ENCODE results near the gene ADI1.
"Not testable (repeated sequence)": the region's sequence is repeated elsewhere in the genome, so short reads cannot be mapped to it uniquely, and the experiment has no call there.

The ADI1 gene

GRCh38 chr2:3459185-3460015, 59.9 kb downstream of the ADI1 start:
- in situ Hi-C loops (cut with HindIII; ENCODE audit: low pct_unique_long_range_greater_than_20kb, low sequenced_read_pairs), result no loop called here
- TF ChIP-seq JUND (IDR thresholded peaks at IDR 0.05; ENCODE audit: low read depth), result no peak
- no peak for DNase-seq (ENCODE audit: low read depth in 1 of 2, low spot score in 1 of 2)

- no peak for TF ChIP-seq JUND (IDR thresholded peaks at IDR 0.05; ENCODE audit: low read depth)
- DNase-seq (ENCODE audit: low read depth in 1 of 2, low spot score in 1 of 2), result no peak
- in situ Hi-C loops (cut with HindIII; ENCODE audit: low pct_unique_long_range_greater_than_20kb, low sequenced_read_pairs), result no loop called here
These were observed 60.7 kb downstream of the ADI1 start for GRCh38 chr2:3458396-3459184.

- in situ Hi-C loops (cut with HindIII; ENCODE audit: low pct_unique_long_range_greater_than_20kb, low sequenced_read_pairs), result no loop called here
- DNase-seq (ENCODE audit: low read depth in 1 of 2, low spot score in 1 of 2), result no peak
- TF ChIP-seq JUND (IDR thresholded peaks at IDR 0.05; ENCODE audit: low read depth), result no peak
These were observed 61.6 kb downstream of the ADI1 start for GRCh38 chr2:3457524-3458395.

DNA sequence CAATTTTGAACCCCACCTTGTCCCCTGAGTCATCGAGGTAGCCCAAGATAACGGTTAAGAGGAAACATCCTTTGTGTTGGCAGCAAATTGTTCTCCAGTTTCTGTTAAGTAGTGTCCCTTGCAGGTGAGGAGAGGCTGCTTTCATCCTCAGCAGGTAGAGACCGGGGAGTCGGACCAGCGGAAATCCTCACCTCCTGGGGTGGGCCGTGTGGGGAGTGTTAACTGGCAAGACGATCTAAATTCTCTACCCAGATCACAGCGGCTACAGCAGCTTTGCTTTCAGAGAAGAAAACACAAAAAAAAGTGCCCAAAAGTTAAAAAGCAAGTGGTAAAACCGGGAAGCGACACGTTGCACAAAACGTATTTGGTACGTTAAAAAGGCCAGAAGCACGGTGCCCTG, 63.2 kb downstream of the ADI1 start:
- no peak for DNase-seq (ENCODE audit: low read depth in 1 of 2, low spot score in 1 of 2)
- in situ Hi-C loops (cut with HindIII; ENCODE audit: low pct_unique_long_range_greater_than_20kb, low sequenced_read_pairs), result no loop called here
- no peak for TF ChIP-seq JUND (IDR thresholded peaks at IDR 0.05; ENCODE audit: low read depth)

DNA sequence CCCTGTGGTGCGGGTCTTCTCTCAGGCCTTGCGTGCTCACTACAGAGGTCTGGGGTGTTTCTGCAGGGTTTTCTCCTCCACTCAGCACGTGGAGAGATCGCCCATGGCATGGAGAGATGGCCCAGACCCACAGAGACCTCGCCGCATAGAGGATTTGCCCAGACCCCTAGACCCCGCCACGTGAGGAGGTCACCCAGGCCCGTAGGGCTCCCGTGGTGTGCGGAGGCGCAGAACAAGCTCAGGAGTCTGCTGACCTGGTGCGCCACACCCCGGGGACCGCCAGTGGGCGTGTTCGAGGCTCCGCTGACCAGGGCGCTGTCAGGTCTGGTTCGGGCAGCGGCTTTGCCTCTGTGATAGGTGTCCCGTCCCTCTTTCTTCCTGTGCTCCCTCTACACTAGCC, 64.5 kb downstream of the ADI1 start:
- no peak for TF ChIP-seq JUND (IDR thresholded peaks at IDR 0.05; ENCODE audit: low read depth)
- DNase-seq (ENCODE audit: low read depth in 1 of 2, low spot score in 1 of 2), result no peak
- in situ Hi-C loops (cut with HindIII; ENCODE audit: low pct_unique_long_range_greater_than_20kb, low sequenced_read_pairs), result no loop called here

DNA sequence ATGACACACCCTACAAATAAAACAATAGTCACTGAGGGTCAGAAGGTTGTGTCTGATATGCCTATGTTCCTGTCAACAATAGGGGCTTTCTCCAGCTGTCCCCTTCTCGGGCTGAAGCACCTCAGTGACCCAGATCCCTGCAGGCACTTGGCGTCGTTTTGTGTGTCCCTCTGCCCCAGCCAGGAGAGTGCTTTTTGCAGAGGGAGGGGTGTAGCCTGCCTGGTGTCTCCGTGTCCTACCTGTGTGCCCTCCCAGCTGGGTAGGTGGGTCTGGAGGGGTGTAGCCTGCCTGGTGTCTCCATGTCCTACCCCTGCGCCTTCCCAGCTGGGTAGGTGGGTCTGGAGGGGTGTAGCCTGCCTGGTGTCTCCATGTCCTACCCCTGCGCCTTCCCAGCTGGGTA, 65.3 kb downstream of the ADI1 start:
- in situ Hi-C loops (cut with HindIII; ENCODE audit: low pct_unique_long_range_greater_than_20kb, low sequenced_read_pairs); DNase-seq (ENCODE audit: low read depth in 1 of 2, low spot score in 1 of 2): not testable (repeated sequence)

DNA sequence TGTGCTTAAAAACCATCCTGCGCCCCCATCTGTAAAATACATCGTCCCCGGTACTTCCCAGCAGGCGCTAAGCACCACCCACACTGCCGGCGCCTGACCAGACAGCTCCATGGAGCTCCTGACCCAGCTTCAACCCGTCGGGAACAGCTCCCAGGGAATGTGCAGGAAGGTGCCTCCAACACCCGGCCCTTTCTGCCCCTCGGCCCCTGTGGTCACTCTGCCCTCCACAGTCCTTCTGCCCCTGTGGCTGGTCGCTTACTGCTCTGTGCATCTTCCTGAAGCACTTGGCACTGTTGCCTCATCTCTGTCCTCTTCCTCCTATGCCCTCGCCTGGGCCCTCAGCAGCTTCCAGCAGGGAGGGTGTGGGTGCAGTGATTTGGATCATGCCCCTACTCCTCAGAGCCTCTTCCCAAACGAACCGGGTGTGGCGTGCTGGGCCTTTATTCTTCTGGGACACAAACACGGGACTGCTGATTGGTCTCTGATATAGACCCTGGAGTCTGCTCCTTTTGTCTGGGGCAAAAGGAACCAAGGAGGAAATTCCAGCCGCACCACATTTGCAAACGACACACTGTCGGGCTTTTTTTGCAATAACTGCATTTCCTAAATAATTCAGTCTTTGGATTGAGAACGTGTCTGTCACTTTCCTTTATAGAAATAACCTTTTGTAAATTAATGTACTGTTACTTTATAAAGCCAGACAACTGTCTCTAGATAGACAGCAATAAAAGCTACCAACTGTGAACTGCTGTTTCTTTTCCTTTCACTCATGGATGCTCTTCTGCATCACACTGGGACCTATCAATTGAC, 65.9 kb downstream of the ADI1 start:
- DNase-seq (ENCODE audit: low read depth in 1 of 2, low spot score in 1 of 2), result no peak
- no peak for TF ChIP-seq JUND (IDR thresholded peaks at IDR 0.05; ENCODE audit: low read depth)
- in situ Hi-C loops (cut with HindIII; ENCODE audit: low pct_unique_long_range_greater_than_20kb, low sequenced_read_pairs), result no loop called here

GRCh38 chr2:3451926-3452671, 67.2 kb downstream of the ADI1 start:
- no peak for TF ChIP-seq JUND (IDR thresholded peaks at IDR 0.05; ENCODE audit: low read depth)
- in situ Hi-C loops (cut with HindIII; ENCODE audit: low pct_unique_long_range_greater_than_20kb, low sequenced_read_pairs), result no loop called here
- no peak for DNase-seq (ENCODE audit: low read depth in 1 of 2, low spot score in 1 of 2)

DNA sequence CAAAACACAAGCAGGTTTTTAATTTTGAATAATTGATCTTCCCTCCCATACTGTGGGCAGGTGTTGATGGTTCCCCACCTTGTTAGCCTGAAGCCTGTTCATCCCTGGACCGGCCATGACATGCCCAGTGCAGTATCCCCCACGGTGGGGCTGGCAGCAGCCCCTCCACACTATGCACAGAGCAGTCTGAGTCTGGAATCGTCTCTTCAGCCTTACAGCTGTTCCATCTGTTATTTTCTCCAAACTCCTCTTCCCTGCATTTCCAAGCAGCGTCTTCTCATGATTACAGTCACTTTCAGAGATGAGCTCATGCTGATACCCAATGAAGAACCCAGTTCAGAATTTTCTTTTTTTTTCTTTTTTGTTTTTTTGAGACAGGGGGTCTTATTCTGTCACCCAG, 68.2 kb downstream of the ADI1 start:
- no peak for TF ChIP-seq JUND (IDR thresholded peaks at IDR 0.05; ENCODE audit: low read depth)
- in situ Hi-C loops (cut with HindIII; ENCODE audit: low pct_unique_long_range_greater_than_20kb, low sequenced_read_pairs), result no loop called here
- no peak for DNase-seq (ENCODE audit: low read depth in 1 of 2, low spot score in 1 of 2)

DNA sequence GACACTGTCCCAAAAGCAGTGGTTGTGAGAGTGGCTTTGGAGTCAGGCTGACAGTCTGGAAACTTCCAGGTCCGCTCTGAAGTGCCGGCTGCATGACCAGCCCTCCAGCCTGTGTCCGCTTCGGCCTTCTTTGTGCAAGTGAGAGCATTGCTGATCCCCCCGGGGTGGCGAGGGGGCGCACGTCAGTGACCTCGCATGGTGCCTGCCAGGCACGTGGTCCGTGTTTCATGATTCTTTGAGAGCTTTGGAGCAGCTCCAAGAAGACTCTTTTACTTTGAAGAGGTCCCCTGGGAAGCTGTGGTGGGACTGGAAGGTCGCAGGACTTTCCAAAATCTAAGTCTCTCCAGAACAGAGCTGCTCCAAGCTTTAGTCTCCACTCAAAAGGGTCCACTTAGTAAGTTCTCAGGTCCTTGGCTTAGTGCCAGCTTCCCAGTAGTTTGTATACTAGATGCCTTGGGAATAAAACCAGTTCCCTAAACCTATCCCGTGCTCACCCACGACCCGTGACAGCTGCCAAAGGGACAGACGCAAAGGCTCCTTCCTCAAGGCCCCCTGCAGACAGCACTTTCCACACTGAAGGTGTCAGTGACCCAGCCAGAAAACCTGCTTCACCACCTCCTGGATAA, 68.8 kb downstream of the ADI1 start:
- TF ChIP-seq JUND (IDR thresholded peaks at IDR 0.05; ENCODE audit: low read depth), result no peak
- in situ Hi-C loops (cut with HindIII; ENCODE audit: low pct_unique_long_range_greater_than_20kb, low sequenced_read_pairs), result no loop called here
- DNase-seq (ENCODE audit: low read depth in 1 of 2, low spot score in 1 of 2), result no peak

GRCh38 chr2:3449936-3450335, 69.4 kb downstream of the ADI1 start:
- no peak for TF ChIP-seq JUND (IDR thresholded peaks at IDR 0.05; ENCODE audit: low read depth)
- DNase-seq (ENCODE audit: low read depth in 1 of 2, low spot score in 1 of 2), result no peak
- in situ Hi-C loops (cut with HindIII; ENCODE audit: low pct_unique_long_range_greater_than_20kb, low sequenced_read_pairs), result no loop called here
